Gastroesophageal sphincter (tissue), 4 donors: ENCODE data around the gene KCNIP4. TPM values are rescaled to one million over a fixed set of nuclear protein-coding genes. Genes with fewer than 3 reads are reported as not detected.

ENCODE experiments used
- ATAC-seq: fragments of 150-250 bp; one replicate; pipeline ENCODE4 v1.9.1; 2016; ENCODE audit warnings: mild to moderate bottlenecking, moderate library complexity
- H3K27ac ChIP-seq, 4 donors: fragments of 200-600 bp; sonication (generic) in 3 of 4; 1 replicate in 3 of 4; 2 replicates in 1 of 4; pipeline ENCODE4 v1.5.1; 2016 to 2019
- H3K27me3 ChIP-seq: fragments of 200-600 bp; sonication (generic); one replicate; pipeline ENCODE4 v1.5.1; 2019
- H3K36me3 ChIP-seq, 2 donors: fragments of 200-600 bp; sonication (generic); one replicate each; pipeline ENCODE4 v1.5.1; 2019; ENCODE audit warnings: control low read depth in 1 of 2
- H3K4me1 ChIP-seq, 3 donors: fragments of 200-600 bp; sonication (generic); 1 replicate in 2 of 3; 2 replicates in 1 of 3; pipeline ENCODE4 v1.5.1; 2016 to 2019; ENCODE audit warnings: control low read depth in 2 of 3
- H3K4me3 ChIP-seq, 2 donors: fragments of 200-600 bp; sonication (generic); one replicate each; pipeline ENCODE4 v1.5.1; 2019; ENCODE audit warnings: mild to moderate bottlenecking in 1 of 2, moderate library complexity in 1 of 2
- H3K9me3 ChIP-seq, 3 donors: fragments of 200-600 bp; sonication (generic); one replicate each; pipeline ENCODE4 v1.5.1; 2017 to 2019; ENCODE audit warnings: control low read depth in 2 of 3
- CTCF ChIP-seq, 4 experiments: fragments of 200-600 bp in 2 of 4; fragments of 450-650 bp in 2 of 4; sonication (generic) in 1 of 4; IDR thresholded peaks; one replicate each; pipeline ENCODE4 v1.5.1; 2017 to 2019; ENCODE audit warnings: antibody characterized with exemption in 4 of 4, mild to moderate bottlenecking in 2 of 4, moderate library complexity in 2 of 4
- EP300 ChIP-seq: sonication (generic); formaldehyde crosslinking; IDR thresholded peaks from one replicate; pipeline ENCODE4 v1.6.1; 2017; ENCODE audit warnings: antibody characterized with exemption, mild to moderate bottlenecking
- POLR2A ChIP-seq, 2 donors: fragments of 450-650 bp; IDR thresholded peaks; one replicate each; pipeline ENCODE4 v1.6.1; 2017; ENCODE audit warnings: antibody characterized with exemption in 2 of 2, mild to moderate bottlenecking in 2 of 2, moderate library complexity in 1 of 2
- POLR2AphosphoS5 ChIP-seq: sonication (generic); formaldehyde crosslinking; IDR thresholded peaks from one replicate; pipeline ENCODE4 v1.6.1; 2017; ENCODE audit warnings: antibody characterized with exemption
- WGBS, 2 donors: methylation state at CpG; one replicate each; pipeline ENCODE4 v1.1.5; 2018; ENCODE audit warnings: low coverage in 1 of 2; 5-methylcytosine and 5-hydroxymethylcytosine counted together
- total RNA-seq, 4 donors: library from RNA; depleted of rRNA; stranded (reverse); fragments of >200 nt; gene quantifications; one replicate each; pipeline ENCODE4 v1.1.0, GENCODE V29; 2016

KCNIP4 gene
- total RNA-seq, 4 donors from 2014 or later = 0.23 to 0.59 (median 0.54) TPM; not detected in 1

- Histone ChIP-seq H3K27ac (no peak overlapping the region), H3K27me3 (no peaks in the 10 kb centered on the region), H3K36me3 (no peaks in the 10 kb centered on the region), H3K4me3 (no peak overlapping the region), H3K9me3 (no peaks in the 10 kb centered on the region), H3K4me1 (no peaks in the 10 kb centered on the region)
- WGBS, 2 donors = 50 to 83% methylated on average over 1 of the region's 1 CpG
- TF ChIP-seq CTCF (IDR thresholded peaks at IDR 0.05) = no peak
- TF ChIP-seq EP300 = no peak
- no peak for TF ChIP-seq POLR2AphosphoS5
- no peak for TF ChIP-seq POLR2A (IDR thresholded peaks at IDR 0.05)
- no peak for ATAC-seq
Measured at GRCh38 chr4:21709031-21709430, 239.5 kb downstream of the KCNIP4 start.

- Histone ChIP-seq H3K27ac (no peak overlapping the region), H3K4me1 (no peaks in the 10 kb centered on the region), H3K9me3 (no peaks in the 10 kb centered on the region), H3K36me3 (no peaks in the 10 kb centered on the region), H3K4me3 (no peak overlapping the region), H3K27me3 (no peaks in the 10 kb centered on the region)
- TF ChIP-seq POLR2AphosphoS5 = no peak
- TF ChIP-seq CTCF (IDR thresholded peaks at IDR 0.05) = no peak
- TF ChIP-seq POLR2A (IDR thresholded peaks at IDR 0.05) = no peak
- no peak for TF ChIP-seq EP300
- 65 to 77% methylated on average over 4 of the region's 4 CpGs for WGBS, 2 donors
- ATAC-seq = no peak
Measured at GRCh38 chr4:21699446-21699845, 249.1 kb downstream of the KCNIP4 start.

- Histone ChIP-seq H3K36me3 (no peaks in the 10 kb centered on the region), H3K4me3 (no peak overlapping the region), H3K27ac (no peak overlapping the region), H3K9me3 (no peaks in the 10 kb centered on the region), H3K27me3 (no peaks in the 10 kb centered on the region), H3K4me1 (no peaks in the 10 kb centered on the region)
- TF ChIP-seq CTCF (IDR thresholded peaks at IDR 0.05) (no peak), EP300 (no peak), POLR2A (IDR thresholded peaks at IDR 0.05) (no peak), POLR2AphosphoS5 (no peak)
- ATAC-seq = no peak
- WGBS, 2 donors = 41 to 64% methylated on average over 6 to 9 of the region's 10 CpGs
Measured at GRCh38 chr4:21697583-21697982, 251.0 kb downstream of the KCNIP4 start.

GRCh38 chr4:21695141-21695540 lies 253.4 kb downstream of the KCNIP4 start:
- Histone ChIP-seq H3K27me3 (no peaks in the 10 kb centered on the region), H3K4me1 (no peaks in the 10 kb centered on the region), H3K36me3 (no peaks in the 10 kb centered on the region), H3K27ac (no peak overlapping the region), H3K4me3 (no peak overlapping the region), H3K9me3 (no peaks in the 10 kb centered on the region)
- WGBS, 2 donors = 35 to 61% methylated on average over 4 of the region's 4 CpGs
- no peak for ATAC-seq
- TF ChIP-seq EP300 = no peak
- no peak for TF ChIP-seq POLR2AphosphoS5
- no peak for TF ChIP-seq CTCF (IDR thresholded peaks at IDR 0.05)
- no peak for TF ChIP-seq POLR2A (IDR thresholded peaks at IDR 0.05)

DNA sequence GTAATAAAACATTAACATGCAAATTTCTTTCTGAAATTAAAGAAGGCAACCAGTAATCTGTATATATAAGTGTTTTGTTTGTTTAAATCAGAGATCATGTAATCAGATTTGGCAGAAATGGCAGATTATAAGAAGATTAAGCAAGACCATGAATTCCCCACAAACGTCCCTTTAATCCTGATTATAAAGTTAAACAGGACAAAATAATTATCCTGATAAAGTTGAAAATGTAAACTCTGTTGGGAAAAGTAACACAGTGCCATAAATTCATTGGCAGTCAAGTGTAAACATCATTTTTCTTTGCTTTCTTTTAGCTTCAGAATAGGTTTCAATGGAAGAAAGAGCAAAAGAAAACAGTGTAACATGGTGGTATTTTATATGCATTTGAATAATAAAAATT lies 256.3 kb downstream of the KCNIP4 start:
- H3K9me3 ChIP-seq = no peaks in the 10 kb centered on the region
- H3K4me1 ChIP-seq = no peaks in the 10 kb centered on the region
- no peak for TF ChIP-seq POLR2A (IDR thresholded peaks at IDR 0.05)
- TF ChIP-seq CTCF (IDR thresholded peaks at IDR 0.05) = no peak
- no peak for TF ChIP-seq EP300
- TF ChIP-seq POLR2AphosphoS5 = no peak
- H3K27me3 ChIP-seq = no peaks in the 10 kb centered on the region
- 0 to 7% methylated on average over 1 of the region's 1 CpG for WGBS, 2 donors
- H3K4me3 ChIP-seq = no peak overlapping the region
- ATAC-seq = no peak
- H3K27ac ChIP-seq = no peak overlapping the region
- H3K36me3 ChIP-seq = no peaks in the 10 kb centered on the region
